Nephron (organoid): ENCODE measurements around the gene CCDC38.
A peak's percentile ranks its signal among the peaks of the same experiment; 100 is the strongest.

Experiments used
- H3K27ac Mint-ChIP-seq, 3 experiments: 2 replicates each; pipeline ENCODE4 v1.8.0; 2020; ENCODE audit warnings: mixed read lengths in 3 of 3, mild to moderate bottlenecking in 2 of 3, moderate library complexity in 1 of 3
- H3K27me3 Mint-ChIP-seq: 2 replicates; pipeline ENCODE4 v1.8.0; 2021; ENCODE audit warnings: low read depth, mild to moderate bottlenecking, moderate library complexity, mixed read lengths
- H3K36me3 Mint-ChIP-seq: 2 replicates; pipeline ENCODE4 v1.8.0; 2020; ENCODE audit warnings: low read depth, mixed read lengths
- H3K4me1 Mint-ChIP-seq: 2 replicates; pipeline ENCODE4 v1.8.0; 2020; ENCODE audit warnings: mixed read lengths
- H3K4me3 Mint-ChIP-seq, 3 experiments: 2 replicates each; pipeline ENCODE4 v1.8.0; 2020; ENCODE audit warnings: mild to moderate bottlenecking in 3 of 3, mixed read lengths in 3 of 3, moderate library complexity in 2 of 3
- H3K9me3 Mint-ChIP-seq: 2 replicates; pipeline ENCODE4 v1.8.0; 2020; ENCODE audit warnings: mixed read lengths
- CTCF ChIP-seq, 3 experiments: fragments of 200-600 bp; sonication (generic); IDR thresholded peaks; one replicate each; pipeline ENCODE4 v1.5.0; 2021; ENCODE audit warnings: antibody characterized with exemption in 3 of 3; ENCODE audit not compliant: unreplicated experiment in 3 of 3

Gene CCDC38

DNA sequence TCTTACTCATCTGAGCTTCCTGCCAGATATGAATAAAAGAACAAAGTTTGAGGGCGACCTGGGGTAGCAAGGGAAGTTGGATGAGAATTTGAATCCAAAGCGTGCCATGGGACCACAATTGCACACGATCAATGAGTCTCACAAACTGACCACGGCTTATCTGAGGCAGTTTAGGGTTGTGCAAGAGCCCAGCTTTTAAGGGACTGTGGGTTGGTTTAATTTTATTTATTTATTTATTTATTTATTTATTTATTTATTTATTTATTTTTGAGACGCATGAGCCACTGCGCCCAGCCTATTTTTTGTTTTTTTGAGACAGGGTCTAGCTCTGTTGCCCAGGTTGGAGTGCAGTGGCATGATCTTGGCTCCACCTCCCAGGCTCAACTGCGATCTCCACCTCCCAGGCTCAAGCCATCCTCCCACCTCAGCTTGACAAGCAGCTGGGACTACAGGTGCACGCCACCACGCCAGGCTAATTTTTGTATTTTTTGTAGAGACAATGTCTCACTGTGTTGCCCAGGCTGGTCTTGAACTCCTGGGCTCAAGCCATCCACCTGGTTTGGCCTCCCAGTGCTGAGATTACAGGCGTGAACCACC, 1.8 kb upstream of the CCDC38 start:
- no peaks in the 10 kb centered on the region for H3K9me3 Mint-ChIP-seq
- no peaks in the 10 kb centered on the region for H3K4me1 Mint-ChIP-seq
- no peaks in the 10 kb centered on the region for H3K36me3 Mint-ChIP-seq
- H3K27me3 Mint-ChIP-seq: peaks cover 23% of the 10 kb centered on the region
- no peak overlapping the region for H3K27ac Mint-ChIP-seq
- peak overlapping the region; percentile 87 to 90 (median 89) for H3K4me3 Mint-ChIP-seq
- no peak for TF ChIP-seq CTCF (IDR thresholded peaks at IDR 0.05; ENCODE audit: unreplicated experiment in 3 of 3)

GRCh38 chr12:95943330-95943842, 972 bp upstream of the CCDC38 start, which contains the start of gene AMDHD1:
Gene AMDHD1 (plus strand): TSS chr12:95943331. CDS start chr12:95943399, 68 bp downstream.
- peak in 1 of 3 experiments; percentile 31 for TF ChIP-seq CTCF (IDR thresholded peaks at IDR 0.05; ENCODE audit: unreplicated experiment in 3 of 3)
- Mint-ChIP-seq H3K9me3 (no peaks in the 10 kb centered on the region), H3K36me3 (no peaks in the 10 kb centered on the region)

DNA sequence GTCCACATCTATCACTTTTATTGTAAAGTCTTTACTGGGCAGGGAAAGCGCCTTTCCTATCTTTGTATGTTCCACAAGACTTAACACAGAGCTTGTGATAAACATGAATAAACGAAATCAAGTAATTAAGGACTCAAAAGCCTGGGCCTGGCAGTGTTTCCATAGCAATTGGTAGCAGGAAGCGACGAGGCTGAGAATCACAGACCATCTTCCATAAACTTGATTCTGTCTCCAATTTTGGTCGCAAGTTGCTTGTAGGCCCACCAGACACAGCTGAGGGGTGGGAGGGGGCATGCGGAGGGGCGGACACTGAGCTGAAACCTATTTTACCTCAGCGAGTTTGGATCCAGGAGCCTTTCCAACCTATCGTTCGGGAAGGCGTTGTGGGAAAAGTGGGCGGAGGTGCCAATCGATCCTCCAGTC, 302 bp downstream of the CCDC38 start:
- Mint-ChIP-seq H3K4me3 (peak overlapping the region; percentile 89 to 93 (median 92)), H3K9me3 (no peaks in the 10 kb centered on the region), H3K36me3 (no peaks in the 10 kb centered on the region), H3K27ac (no peak overlapping the region), H3K4me1 (no peaks in the 10 kb centered on the region), H3K27me3 (peaks cover 23% of the 10 kb centered on the region)
- no peak for TF ChIP-seq CTCF (IDR thresholded peaks at IDR 0.05; ENCODE audit: unreplicated experiment in 3 of 3)

More at GRCh38 chr12:95943330-95943842, 972 bp upstream of the CCDC38 start, which contains the start of gene AMDHD1:
- H3K4me1 Mint-ChIP-seq: no peaks in the 10 kb centered on the region
- H3K27me3 Mint-ChIP-seq: peaks cover 23% of the 10 kb centered on the region
- H3K27ac Mint-ChIP-seq: peak within 1 kb of the TSS in 2 of 3 experiments; percentile 61 to 64
- peak within 1 kb of the TSS; percentile 89 to 93 (median 92) for H3K4me3 Mint-ChIP-seq

DNA sequence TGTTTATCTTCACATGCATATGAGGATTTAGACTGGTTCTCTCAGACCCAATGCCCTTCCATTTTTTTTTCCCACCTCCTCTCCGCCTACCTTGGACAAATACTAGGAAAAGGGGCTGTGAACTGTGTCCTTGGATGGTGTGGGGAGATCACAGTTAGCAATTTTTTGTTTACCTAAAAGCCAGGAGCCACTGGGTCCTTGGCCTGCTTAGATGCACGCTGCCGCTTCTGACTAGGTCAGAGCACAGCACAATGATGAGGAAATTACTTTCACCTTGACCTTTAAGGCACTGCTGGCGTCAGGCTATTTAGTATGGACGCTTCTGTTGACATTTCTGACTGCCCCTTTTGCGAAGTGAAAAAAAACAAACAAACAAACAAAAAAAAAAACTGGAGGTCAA, 1.9 kb downstream of the CCDC38 start:
- Mint-ChIP-seq H3K27ac (no peak overlapping the region), H3K9me3 (no peaks in the 10 kb centered on the region), H3K4me1 (no peaks in the 10 kb centered on the region), H3K4me3 (peak overlapping the region; percentile 3 to 24 (median 15)), H3K27me3 (peaks cover 14% of the 10 kb centered on the region), H3K36me3 (no peaks in the 10 kb centered on the region)
- no peak for TF ChIP-seq CTCF (IDR thresholded peaks at IDR 0.05; ENCODE audit: unreplicated experiment in 3 of 3)

- peaks cover 7% of the 10 kb centered on the region for H3K9me3 Mint-ChIP-seq
- H3K4me3 Mint-ChIP-seq: no peak overlapping the region
- H3K36me3 Mint-ChIP-seq: no peaks in the 10 kb centered on the region
- no peak for TF ChIP-seq CTCF (IDR thresholded peaks at IDR 0.05; ENCODE audit: unreplicated experiment in 3 of 3)
- peaks cover 4% of the 10 kb centered on the region for H3K27me3 Mint-ChIP-seq
- no peak overlapping the region for H3K27ac Mint-ChIP-seq
- no peaks in the 10 kb centered on the region for H3K4me1 Mint-ChIP-seq
These were observed 20.2 kb downstream of the CCDC38 start for GRCh38 chr12:95922231-95922630.

DNA sequence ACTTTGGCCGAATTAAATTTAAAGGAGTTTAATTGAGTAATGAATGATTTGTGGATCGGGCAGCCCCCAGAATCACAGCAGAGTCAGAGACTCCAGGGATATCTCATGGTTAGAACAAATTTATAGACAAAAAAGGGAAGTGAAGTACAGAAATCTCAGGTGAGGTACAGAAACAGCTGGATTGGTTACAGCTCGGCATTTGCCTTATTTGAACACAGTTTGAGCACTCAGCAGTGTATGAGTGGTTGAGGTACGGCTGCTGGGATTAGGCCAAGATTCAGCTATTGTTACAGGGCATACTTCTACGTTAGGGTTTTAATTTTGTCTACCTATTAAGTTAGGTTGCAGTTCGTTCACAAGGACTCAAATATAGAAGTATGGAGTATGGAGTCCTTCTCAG, 23.3 kb downstream of the CCDC38 start:
- H3K4me1 Mint-ChIP-seq: no peaks in the 10 kb centered on the region
- H3K36me3 Mint-ChIP-seq: no peaks in the 10 kb centered on the region
- peaks cover 8% of the 10 kb centered on the region for H3K27me3 Mint-ChIP-seq
- peaks cover 4% of the 10 kb centered on the region for H3K9me3 Mint-ChIP-seq
- no peak for TF ChIP-seq CTCF (IDR thresholded peaks at IDR 0.05; ENCODE audit: unreplicated experiment in 3 of 3)
- no peak overlapping the region for H3K4me3 Mint-ChIP-seq
- no peak overlapping the region for H3K27ac Mint-ChIP-seq
